Peyer's patch (tissue), 4 donors: Measurements from ENCODE around the gene C12orf57. TPM values are rescaled to one million over a fixed set of nuclear protein-coding genes. Genes with fewer than 3 reads are reported as not detected.

ENCODE experiments used
- DNase-seq, 3 donors: peaks; one replicate each; pipeline ENCODE4 v3.0.0-alpha.2; 2017 to 2019
- H3K27ac ChIP-seq, 4 donors: fragments of 200-600 bp; sonication (generic); one replicate each; pipeline ENCODE4 v1.5.1; 2016 to 2019
- H3K27me3 ChIP-seq, 2 donors: fragments of 200-600 bp; sonication (generic); one replicate each; pipeline ENCODE4 v1.5.1; 2019
- H3K36me3 ChIP-seq, 3 donors: fragments of 200-600 bp; sonication (generic); one replicate each; pipeline ENCODE4 v1.5.1; 2016 to 2019
- H3K4me1 ChIP-seq, 4 donors: fragments of 200-600 bp; sonication (generic); one replicate each; pipeline ENCODE4 v1.5.1; 2016 to 2019
- H3K4me3 ChIP-seq, 4 donors: fragments of 200-600 bp; sonication (generic); 1 replicate in 3 of 4; 2 replicates in 1 of 4; pipeline ENCODE4 v1.5.1; 2016 to 2019; ENCODE audit warnings: mild to moderate bottlenecking in 1 of 4
- H3K9me3 ChIP-seq, 4 donors: fragments of 200-600 bp; sonication (generic); one replicate each; pipeline ENCODE4 v1.5.1; 2016 to 2019; ENCODE audit warnings: mild to moderate bottlenecking in 1 of 4
- POLR2A ChIP-seq, 2 donors: fragments of 450-650 bp; IDR thresholded peaks; one replicate each; pipeline ENCODE4 v1.5.1; 2017; ENCODE audit warnings: antibody characterized with exemption in 2 of 2, mild to moderate bottlenecking in 2 of 2, moderate library complexity in 2 of 2
- total RNA-seq, 4 donors: library from RNA; depleted of rRNA; stranded (reverse); fragments of >200 nt; gene quantifications; one replicate each; pipeline ENCODE4 v1.1.0, GENCODE V29; 2016
- TF ChIP-seq, protein P1 (sequence below), 6 experiments: fragments of 450-650 bp in 4 of 6; fragments of 200-600 bp in 2 of 6; sonication (generic) in 1 of 6; IDR thresholded peaks; one replicate each; pipeline ENCODE4 v1.5.1; 2017 to 2019; ENCODE audit warnings: antibody characterized with exemption in 6 of 6, mild to moderate bottlenecking in 3 of 6, moderate library complexity in 1 of 6

Gene C12orf57
- total RNA-seq, 4 donors from 2014 or later, result 146 to 339 (median 156) TPM

DNA sequence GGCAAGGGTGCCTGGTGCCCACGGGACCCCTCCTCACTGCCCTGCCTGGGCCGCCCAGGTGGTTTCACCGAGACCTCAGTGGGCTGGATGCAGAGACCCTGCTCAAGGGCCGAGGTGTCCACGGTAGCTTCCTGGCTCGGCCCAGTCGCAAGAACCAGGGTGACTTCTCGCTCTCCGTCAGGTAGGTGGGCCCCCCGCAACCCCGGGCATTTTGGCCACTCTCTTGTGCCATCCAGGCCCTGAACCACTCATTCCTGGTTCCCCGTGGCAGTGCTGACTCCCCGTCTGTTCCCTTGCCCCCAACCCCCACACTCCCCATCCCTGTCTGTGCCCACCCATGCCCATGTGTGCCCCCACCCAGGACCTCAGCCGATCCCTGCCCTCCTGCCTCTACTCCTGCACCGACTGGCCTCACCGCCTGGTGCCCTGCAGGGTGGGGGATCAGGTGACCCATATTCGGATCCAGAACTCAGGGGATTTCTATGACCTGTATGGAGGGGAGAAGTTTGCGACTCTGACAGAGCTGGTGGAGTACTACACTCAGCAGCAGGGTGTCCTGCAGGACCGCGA, 7.8 kb downstream of the C12orf57 start:
- no peak for TF ChIP-seq POLR2A (IDR thresholded peaks at IDR 0.05)
- TF ChIP-seq, protein P1, sequence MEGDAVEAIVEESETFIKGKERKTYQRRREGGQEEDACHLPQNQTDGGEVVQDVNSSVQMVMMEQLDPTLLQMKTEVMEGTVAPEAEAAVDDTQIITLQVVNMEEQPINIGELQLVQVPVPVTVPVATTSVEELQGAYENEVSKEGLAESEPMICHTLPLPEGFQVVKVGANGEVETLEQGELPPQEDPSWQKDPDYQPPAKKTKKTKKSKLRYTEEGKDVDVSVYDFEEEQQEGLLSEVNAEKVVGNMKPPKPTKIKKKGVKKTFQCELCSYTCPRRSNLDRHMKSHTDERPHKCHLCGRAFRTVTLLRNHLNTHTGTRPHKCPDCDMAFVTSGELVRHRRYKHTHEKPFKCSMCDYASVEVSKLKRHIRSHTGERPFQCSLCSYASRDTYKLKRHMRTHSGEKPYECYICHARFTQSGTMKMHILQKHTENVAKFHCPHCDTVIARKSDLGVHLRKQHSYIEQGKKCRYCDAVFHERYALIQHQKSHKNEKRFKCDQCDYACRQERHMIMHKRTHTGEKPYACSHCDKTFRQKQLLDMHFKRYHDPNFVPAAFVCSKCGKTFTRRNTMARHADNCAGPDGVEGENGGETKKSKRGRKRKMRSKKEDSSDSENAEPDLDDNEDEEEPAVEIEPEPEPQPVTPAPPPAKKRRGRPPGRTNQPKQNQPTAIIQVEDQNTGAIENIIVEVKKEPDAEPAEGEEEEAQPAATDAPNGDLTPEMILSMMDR (IDR thresholded peaks at IDR 0.05), result no peak
- Histone ChIP-seq H3K4me3 (peak overlapping the region; percentile 56 to 69 (median 59)), H3K36me3 (peaks cover 0 to 18% (median 0%) of the 10 kb centered on the region in 3 donors), H3K27me3 (no peaks in the 10 kb centered on the region), H3K9me3 (no peaks in the 10 kb centered on the region), H3K27ac (peak overlapping the region; percentile 85 to 89 (median 88)), H3K4me1 (peaks cover 0 to 41% (median 36%) of the 10 kb centered on the region in 4 donors)
- DNase-seq, result no peak

DNA sequence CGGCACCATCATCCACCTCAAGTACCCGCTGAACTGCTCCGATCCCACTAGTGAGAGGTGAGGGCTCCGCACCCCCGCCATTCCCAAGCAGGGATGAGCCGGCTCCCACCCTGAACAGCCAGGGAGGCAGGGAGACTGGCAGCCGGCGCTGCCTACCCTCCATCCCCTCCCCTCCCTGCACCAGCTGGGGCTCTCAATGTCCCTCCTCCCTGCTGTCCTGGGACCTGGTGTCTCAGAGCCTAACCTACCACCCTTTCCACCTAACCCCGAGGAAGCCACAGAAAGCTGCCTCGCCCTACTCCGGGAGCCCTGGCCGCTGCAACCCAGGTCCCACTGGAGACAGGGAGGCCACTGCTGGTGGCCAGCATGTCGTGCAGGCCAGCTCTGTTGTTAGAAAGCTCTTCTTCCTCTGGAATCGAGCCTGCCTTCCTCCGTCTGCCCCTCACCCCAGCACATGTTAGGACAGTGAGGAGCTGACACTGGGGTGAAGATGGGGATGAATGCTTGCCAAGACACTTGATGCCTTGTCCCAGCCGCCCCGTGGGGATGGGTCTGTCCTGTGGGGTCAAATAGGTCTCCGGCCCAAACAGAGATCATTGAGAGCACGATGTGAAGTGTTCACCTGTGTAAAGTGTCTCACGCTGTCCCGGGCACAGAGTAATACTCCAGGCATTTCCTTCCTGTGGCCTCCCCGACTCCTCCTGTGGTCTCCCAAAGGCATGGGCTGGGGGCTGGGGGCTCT, 8.5 kb downstream of the C12orf57 start:
- Histone ChIP-seq H3K4me1 (peaks cover 0 to 44% (median 32%) of the 10 kb centered on the region in 4 donors), H3K9me3 (no peaks in the 10 kb centered on the region), H3K27me3 (no peaks in the 10 kb centered on the region), H3K27ac (peak overlapping the region; percentile 85 to 89 (median 88)), H3K36me3 (peaks cover 0 to 19% (median 0%) of the 10 kb centered on the region in 3 donors), H3K4me3 (peak overlapping the region; percentile 56 to 69 (median 59))
- TF ChIP-seq, protein P1 (IDR thresholded peaks at IDR 0.05), result no peak
- TF ChIP-seq POLR2A (IDR thresholded peaks at IDR 0.05), result no peak
- peak in 1 of 3 donors; percentile 48 for DNase-seq

DNA sequence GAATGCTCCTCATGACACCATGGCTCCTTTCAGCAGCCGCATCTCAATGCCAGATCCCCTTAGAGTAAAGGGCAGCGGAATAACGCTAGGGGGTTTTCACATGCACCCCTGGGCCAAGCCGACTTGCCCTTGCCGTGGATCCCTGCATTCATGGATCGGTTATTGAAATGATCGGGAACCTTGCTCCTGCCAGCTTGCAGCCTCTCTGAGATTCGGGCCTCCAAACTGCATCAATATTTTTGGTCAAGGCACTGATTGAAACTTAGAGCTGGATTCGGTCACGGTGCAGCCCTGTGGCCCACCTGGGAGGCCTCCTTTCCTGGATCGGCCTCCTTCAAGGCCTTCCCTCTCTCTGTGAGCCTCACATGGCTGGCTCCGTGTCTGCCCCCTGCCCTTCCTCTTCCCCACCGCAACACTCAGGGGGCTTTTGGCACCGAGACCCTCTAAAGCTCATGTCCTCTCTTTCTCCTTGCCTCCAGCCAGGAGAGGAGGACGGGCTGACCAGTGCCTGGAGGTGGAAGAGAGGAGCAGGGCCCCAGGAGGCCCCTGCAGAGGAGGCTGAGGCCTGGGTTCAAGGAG, 9.1 kb downstream of the C12orf57 start:
- TF ChIP-seq, protein P1 (IDR thresholded peaks at IDR 0.05), result no peak
- TF ChIP-seq POLR2A (IDR thresholded peaks at IDR 0.05), result no peak
- Histone ChIP-seq H3K27ac (peak overlapping the region; percentile 85 to 89 (median 88)), H3K36me3 (peaks cover 0 to 25% (median 0%) of the 10 kb centered on the region in 3 donors), H3K27me3 (no peaks in the 10 kb centered on the region), H3K4me1 (peaks cover 0 to 50% (median 33%) of the 10 kb centered on the region in 4 donors), H3K9me3 (no peaks in the 10 kb centered on the region), H3K4me3 (peak overlapping the region; percentile 56 to 69 (median 59))
- DNase-seq, result no peak

DNA sequence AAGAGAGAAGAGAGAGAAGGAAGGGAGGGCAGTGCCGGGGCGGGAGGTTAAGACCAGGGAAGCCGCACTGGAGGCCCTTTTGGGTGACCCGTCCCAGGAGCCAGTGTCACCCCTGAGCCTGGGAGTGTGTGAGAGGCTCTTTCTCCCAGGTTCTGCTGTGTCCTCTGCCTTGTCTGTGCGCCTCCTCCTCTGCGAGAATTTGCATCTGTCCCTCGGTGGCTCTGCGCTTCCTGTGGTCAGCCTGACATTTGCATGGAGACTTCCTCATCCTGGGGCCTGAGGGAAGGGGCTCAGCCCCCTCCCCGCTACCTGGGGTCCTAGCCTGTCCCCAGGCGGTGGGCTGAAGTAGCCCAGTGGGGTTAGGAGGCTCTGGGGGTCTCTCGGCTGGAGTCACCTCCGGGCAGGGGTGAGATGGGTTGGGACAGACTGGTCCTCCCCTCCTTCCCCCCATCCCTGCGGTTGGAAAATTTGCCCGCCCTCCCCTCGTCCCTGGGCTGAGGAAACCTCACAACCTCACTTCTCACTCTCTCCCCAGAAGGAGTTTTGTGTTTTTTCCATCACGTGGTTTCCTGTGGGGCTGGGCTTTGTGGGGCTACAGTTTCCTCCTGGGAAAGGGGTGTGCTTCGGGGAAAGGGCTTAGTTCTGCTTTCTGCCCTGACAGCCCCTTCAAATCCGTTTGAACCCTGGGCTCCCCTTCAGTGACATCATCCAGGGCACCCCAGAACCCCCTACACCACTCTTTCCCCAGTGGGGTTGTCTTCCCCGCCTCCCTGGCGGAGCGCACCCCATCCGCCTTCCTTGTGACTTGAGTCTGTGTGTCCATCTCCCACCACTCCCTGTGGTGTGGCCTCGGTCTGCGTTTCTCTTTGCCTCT, 9.9 kb downstream of the C12orf57 start:
- Histone ChIP-seq H3K4me3 (peak overlapping the region; percentile 56 to 69 (median 59)), H3K36me3 (peaks cover 0 to 25% (median 0%) of the 10 kb centered on the region in 3 donors), H3K27me3 (no peaks in the 10 kb centered on the region), H3K9me3 (no peaks in the 10 kb centered on the region), H3K4me1 (peaks cover 0 to 58% (median 37%) of the 10 kb centered on the region in 4 donors), H3K27ac (peak overlapping the region; percentile 85 to 89 (median 88))
- no peak for TF ChIP-seq POLR2A (IDR thresholded peaks at IDR 0.05)
- TF ChIP-seq, protein P1 (IDR thresholded peaks at IDR 0.05), result no peak
- DNase-seq, result peak; percentile 59 to 91 (median 90)
